Measurements from ENCODE around the gene ADAM11. TPM values are rescaled to one million over a fixed set of nuclear protein-coding genes. Genes with fewer than 3 reads are reported as not detected.
A peak's percentile ranks its signal among the peaks of the same experiment; 100 is the strongest.

ADAM11 gene
- total and polyA plus RNA-seq, 2 of the 13 experiments (the other 11 are each of a cell fraction or from before 2014, with no cell fraction given) = 0.38 to 0.91 TPM

DNA sequence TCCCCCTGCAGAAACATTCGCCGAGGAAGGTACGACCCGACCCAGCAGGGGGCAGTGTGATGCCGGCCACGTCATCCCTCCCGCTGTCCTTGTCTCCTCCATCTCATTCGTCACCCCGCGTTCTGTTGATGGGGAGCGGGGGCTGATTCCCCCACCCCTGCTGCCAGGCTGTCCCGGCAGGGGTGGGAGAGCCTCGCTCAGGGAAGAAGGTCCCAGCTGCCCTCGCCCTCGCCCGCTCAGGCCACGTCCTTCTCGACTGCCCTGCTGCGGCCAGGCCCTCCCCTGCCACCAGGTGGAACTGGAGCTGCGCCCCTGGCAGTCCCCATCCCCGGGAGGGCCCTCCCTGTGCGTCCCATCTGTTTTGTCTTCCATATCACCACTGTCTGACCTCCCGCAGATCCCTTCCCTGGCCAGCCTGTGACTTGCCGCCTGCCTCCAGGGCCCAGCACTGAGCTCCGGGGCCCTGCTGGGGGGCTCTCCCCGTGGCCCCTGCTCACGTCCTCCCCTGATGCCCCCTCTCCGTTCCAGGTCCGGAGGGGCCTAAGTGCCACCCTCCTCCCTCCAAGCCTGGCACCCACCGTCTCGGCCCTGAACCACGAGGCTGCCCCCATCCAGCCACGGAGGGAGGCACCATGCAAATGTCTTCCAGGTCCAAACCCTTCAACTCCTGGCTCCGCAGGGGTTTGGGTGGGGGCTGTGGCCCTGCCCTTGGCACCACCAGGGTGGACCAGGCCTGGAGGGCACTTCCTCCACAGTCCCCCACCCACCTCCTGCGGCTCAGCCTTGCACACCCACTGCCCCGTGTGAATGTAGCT lies 20.6 kb downstream of the ADAM11 start (continued):
- TF ChIP-seq, protein P1, sequence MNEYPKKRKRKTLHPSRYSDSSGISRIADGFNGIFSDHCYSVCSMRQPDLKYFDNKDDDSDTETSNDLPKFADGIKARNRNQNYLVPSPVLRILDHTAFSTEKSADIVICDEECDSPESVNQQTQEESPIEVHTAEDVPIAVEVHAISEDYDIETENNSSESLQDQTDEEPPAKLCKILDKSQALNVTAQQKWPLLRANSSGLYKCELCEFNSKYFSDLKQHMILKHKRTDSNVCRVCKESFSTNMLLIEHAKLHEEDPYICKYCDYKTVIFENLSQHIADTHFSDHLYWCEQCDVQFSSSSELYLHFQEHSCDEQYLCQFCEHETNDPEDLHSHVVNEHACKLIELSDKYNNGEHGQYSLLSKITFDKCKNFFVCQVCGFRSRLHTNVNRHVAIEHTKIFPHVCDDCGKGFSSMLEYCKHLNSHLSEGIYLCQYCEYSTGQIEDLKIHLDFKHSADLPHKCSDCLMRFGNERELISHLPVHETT (CRISPR knock-in tag; conservative IDR thresholded peaks at IDR 0.05) = no peak
- TF ChIP-seq ZNF629 (CRISPR knock-in tag; conservative IDR thresholded peaks at IDR 0.05) = no peak
- no peak for TF ChIP-seq GPN1 (CRISPR knock-in tag; IDR thresholded peaks at IDR 0.05; ENCODE audit: borderline replicate concordance)
- TF ChIP-seq SMAD9 (CRISPR knock-in tag; IDR thresholded peaks at IDR 0.05) = no peak
- no peak for TF ChIP-seq WIZ (CRISPR knock-in tag; IDR thresholded peaks at IDR 0.05)
- peak; percentile 93 for TF ChIP-seq PTBP1 (IDR thresholded peaks at IDR 0.05; ENCODE audit: low read depth, low read length, poor library complexity, severe bottlenecking)
- TF ChIP-seq, protein P2, sequence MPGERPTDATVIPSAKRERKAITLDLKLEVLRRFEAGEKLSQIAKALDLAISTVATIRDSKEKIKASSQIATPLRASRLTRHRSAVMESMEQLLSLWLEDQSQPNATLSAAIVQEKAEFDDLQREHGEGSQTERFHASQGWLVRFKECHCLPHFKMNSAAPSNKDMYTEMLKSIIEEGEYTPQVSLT (CRISPR knock-in tag; IDR thresholded peaks at IDR 0.05; ENCODE audit: borderline replicate concordance, low read depth) = no peak
- TF ChIP-seq HNRNPH1 (optimal IDR thresholded peaks at IDR 0.05; ENCODE audit: low read depth, low read length) = no peak
- TF ChIP-seq ZNF672 (CRISPR knock-in tag; IDR thresholded peaks at IDR 0.05) = no peak
- peak; percentile 79 for TF ChIP-seq ZNF350 (CRISPR knock-in tag; IDR thresholded peaks at IDR 0.05; ENCODE audit: borderline replicate concordance, low read depth)
- TF ChIP-seq RBAK (CRISPR knock-in tag; IDR thresholded peaks at IDR 0.05) = no peak
- no peak for TF ChIP-seq SETDB1 (CRISPR knock-in tag; IDR thresholded peaks at IDR 0.05; ENCODE audit: borderline replicate concordance)
- peak; percentile 58; the same call in 1 of the 2 replicates for TF ChIP-seq ZFX (CRISPR knock-in tag; IDR thresholded peaks at IDR 0.05; ENCODE audit: low read depth)
- no peak for TF ChIP-seq SRF (IDR thresholded peaks at IDR 0.05; ENCODE audit: low read depth, low read length)
- no peak for TF ChIP-seq SNAI1 (CRISPR knock-in tag; IDR thresholded peaks at IDR 0.05; ENCODE audit: borderline replicate concordance)
- 0 out of 2 replicates have a peak, but pooled peaks have one; percentile 16 for TF ChIP-seq ZNF296 (CRISPR knock-in tag; conservative IDR thresholded peaks at IDR 0.05)
- TF ChIP-seq, protein P3, sequence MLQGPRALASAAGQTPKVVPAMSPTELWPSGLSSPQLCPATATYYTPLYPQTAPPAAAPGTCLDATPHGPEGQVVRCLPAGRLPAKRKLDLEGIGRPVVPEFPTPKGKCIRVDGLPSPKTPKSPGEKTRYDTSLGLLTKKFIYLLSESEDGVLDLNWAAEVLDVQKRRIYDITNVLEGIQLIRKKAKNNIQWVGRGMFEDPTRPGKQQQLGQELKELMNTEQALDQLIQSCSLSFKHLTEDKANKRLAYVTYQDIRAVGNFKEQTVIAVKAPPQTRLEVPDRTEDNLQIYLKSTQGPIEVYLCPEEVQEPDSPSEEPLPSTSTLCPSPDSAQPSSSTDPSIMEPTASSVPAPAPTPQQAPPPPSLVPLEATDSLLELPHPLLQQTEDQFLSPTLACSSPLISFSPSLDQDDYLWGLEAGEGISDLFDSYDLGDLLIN (CRISPR knock-in tag; IDR thresholded peaks at IDR 0.05; ENCODE audit: borderline replicate concordance) = no peak
- TF ChIP-seq ZFP36 (IDR thresholded peaks at IDR 0.05; ENCODE audit: borderline replicate concordance, low read depth, low read length, partially characterized antibody) = no peak
- TF ChIP-seq TEAD2 (CRISPR knock-in tag; IDR thresholded peaks at IDR 0.05) = no peak
- TF ChIP-seq, protein P4, sequence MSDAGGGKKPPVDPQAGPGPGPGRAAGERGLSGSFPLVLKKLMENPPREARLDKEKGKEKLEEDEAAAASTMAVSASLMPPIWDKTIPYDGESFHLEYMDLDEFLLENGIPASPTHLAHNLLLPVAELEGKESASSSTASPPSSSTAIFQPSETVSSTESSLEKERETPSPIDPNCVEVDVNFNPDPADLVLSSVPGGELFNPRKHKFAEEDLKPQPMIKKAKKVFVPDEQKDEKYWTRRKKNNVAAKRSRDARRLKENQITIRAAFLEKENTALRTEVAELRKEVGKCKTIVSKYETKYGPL (CRISPR knock-in tag; IDR thresholded peaks at IDR 0.05) = no peak
- no peak for TF ChIP-seq SMYD3 (CRISPR knock-in tag; IDR thresholded peaks at IDR 0.05)
- TF ChIP-seq ZBTB7B (CRISPR knock-in tag; IDR thresholded peaks at IDR 0.05) = no peak
- no peak for TF ChIP-seq ZNF850 (CRISPR knock-in tag; conservative IDR thresholded peaks at IDR 0.05)
